ENCODE results near the gene VAC14. TPM values are rescaled to one million over a fixed set of nuclear protein-coding genes. Genes with fewer than 3 reads are reported as not detected.

The VAC14 gene
- total RNA-seq, 1 donor from 2014 or later, result 19.0 TPM

DNA sequence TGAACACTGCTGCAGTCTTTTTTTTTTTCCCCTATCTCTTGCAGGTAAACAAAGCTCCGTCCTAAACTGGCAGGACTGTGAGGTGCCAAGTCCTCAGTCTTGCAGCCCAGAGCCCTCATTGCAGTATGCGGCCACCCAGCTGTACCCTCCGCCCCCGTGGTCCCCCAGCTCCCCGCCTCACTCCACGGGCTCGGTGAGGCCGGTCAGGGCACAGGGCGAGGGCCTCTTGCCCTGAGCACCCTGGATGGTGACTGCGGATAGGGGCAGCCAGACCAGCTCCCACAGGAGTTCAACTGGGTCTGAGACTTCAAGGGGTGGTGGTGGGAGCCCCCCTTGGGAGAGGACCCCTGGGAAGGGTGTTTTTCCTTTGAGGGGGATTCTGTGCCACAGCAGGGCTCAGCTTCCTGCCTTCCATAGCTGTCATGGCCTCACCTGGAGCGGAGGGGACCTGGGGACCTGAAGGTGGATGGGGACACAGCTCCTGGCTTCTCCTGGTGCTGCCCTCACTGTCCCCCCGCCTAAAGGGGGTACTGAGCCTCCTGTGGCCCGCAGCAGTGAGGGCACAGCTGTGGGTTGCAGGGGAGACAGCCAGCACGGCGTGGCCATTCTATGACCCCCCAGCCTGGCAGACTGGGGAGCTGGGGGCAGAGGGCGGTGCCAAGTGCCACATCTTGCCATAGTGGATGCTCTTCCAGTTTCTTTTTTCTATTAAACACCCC is 140.8 kb downstream of the VAC14 start:
- intact Hi-C loops (cut with DNase I), result loop anchor here (10.0 kb wide), 2 partner anchors 285 to 325 kb away; no protein-coding TSS in a partner anchor

DNA sequence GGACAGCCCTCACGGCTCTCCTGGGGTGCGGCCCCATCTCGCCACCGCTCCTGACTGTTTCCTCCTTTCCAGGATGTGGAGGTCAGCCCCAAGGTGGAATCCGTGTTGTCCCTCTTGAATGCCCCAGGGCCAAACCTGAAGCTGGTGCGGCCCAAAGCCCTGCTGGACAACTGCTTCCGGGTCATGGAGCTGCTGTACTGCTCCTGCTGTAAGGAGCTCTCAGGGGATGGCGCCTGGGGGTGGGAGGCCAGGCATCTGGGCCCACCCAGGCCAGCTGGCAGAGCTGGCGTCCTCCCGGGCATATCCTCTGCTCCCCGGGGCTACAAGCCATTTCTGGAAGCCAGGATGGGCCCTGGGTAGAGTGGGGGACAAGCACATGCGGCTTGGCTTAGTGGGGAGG is 141.4 kb downstream of the VAC14 start:
- intact Hi-C loops (cut with DNase I), result loop anchor here (10.0 kb wide), 2 partner anchors 285 to 325 kb away; no protein-coding TSS in a partner anchor
- DNase-seq (ENCODE audit: low spot score), result no peak

More for the DNA sequence above, 140.8 kb downstream of the VAC14 start:
- no peak for DNase-seq (ENCODE audit: low spot score)

DNA sequence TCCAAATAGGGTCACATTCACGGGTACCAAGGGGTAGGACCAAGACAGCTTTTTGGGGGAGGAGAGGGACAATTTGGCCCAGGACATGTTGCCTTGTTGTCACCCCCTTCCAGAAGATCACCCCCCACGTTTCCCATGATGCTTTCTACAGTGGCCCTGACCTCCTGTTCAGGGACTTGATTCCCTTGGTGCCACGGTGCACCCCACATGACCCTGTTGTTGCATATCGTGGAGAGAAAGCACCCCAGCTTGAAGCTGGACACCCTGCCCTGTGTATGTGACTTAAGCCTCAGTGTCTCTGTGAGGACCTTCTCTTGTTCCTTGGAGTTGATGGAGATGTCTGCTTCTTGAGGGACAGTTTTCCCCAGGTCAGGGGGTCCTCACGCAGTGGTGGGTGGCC is 142.0 kb downstream of the VAC14 start:
- no peak for DNase-seq (ENCODE audit: low spot score)
- intact Hi-C loops (cut with DNase I), result loop anchor here (10.0 kb wide), 2 partner anchors 284 to 324 kb away; no protein-coding TSS in a partner anchor

DNA sequence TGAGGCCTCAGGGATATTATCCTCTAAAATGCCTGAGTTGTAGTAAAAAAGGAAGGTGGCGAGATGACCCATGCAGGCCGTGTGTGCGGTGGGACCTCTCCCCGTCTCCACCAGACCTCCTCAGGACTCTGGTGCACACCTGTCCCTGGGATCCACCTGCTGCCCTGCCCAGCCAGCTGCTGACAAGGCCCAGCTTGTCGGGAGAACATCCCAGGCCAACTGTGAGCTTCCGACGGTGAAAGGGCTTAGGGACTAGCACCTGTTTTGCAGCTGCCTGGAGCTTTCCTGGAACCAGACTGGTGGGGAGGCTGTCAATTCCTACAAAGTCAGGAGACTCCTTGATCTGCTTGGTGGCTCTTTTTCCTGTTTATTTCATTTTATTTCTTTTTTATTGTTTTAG is 143.0 kb downstream of the VAC14 start:
- DNase-seq (ENCODE audit: low spot score), result no peak
- intact Hi-C loops (cut with DNase I), result loop anchor here (10.0 kb wide), 2 partner anchors 283 to 323 kb away; no protein-coding TSS in a partner anchor

DNA sequence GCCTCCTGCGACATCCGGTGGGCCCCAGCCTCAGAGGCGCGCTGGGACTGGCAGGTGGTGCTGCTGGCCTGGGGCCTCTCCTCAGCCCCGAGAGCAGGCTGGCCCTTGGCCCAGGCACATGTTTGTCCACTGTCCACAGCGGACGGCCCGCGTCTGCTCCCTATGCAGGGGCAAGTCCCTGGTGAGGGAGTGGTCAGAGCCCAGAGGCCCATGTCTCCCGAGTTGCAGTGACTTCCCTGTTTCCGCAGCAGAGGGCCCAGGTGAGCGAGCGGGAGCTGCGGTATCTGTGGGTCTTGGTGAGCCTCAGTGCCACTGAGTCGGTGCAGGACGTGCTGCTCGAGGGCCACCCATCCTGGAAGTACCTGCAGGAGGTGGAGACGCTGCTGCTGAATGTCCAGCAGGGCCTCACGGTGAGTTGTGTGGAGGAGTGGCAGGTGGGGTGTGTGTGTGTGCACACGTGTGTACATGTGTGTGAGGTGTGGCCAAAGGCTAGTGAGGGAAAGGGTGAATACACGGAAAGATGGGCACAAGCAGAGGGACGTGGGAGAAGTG is 144.2 kb downstream of the VAC14 start:
- DNase-seq (ENCODE audit: low spot score), result no peak
- intact Hi-C loops (cut with DNase I), result loop anchor here (10.0 kb wide), 2 partner anchors 282 to 322 kb away; no protein-coding TSS in a partner anchor

DNA sequence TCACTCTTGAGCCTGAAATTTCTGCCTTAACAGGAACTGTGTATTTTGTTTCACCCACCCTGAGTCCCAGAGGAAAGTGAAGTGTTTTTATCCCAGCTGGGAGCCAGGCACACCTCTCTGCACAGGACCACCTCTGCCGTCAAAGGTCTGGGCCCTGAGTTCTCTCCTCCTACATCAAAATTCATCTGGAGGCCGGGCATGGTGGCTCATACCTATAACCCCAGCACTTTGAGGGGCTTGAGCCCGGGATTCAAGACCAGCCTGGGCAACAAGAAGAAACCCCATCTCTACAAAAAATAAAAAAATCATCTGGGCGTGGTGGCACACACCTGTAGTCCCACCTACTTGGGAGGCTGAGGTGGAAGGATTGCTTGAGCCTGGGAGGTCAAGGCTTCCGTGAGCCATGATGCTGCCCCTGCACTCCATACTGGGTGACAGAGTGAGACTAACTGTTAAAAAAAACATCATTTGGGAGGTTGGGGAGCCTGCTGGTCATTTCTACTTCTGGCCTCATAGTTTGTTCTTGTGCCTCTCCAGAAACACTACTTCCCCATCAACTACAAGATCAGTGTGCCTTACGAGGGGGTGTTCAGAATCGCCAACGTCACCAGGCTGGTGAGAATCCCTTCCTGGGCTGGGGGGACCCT is 144.8 kb downstream of the VAC14 start:
- DNase-seq (ENCODE audit: low spot score), result no peak
- intact Hi-C loops (cut with DNase I), result loop anchor here (10.0 kb wide), 2 partner anchors 281 to 321 kb away; no protein-coding TSS in a partner anchor

DNA sequence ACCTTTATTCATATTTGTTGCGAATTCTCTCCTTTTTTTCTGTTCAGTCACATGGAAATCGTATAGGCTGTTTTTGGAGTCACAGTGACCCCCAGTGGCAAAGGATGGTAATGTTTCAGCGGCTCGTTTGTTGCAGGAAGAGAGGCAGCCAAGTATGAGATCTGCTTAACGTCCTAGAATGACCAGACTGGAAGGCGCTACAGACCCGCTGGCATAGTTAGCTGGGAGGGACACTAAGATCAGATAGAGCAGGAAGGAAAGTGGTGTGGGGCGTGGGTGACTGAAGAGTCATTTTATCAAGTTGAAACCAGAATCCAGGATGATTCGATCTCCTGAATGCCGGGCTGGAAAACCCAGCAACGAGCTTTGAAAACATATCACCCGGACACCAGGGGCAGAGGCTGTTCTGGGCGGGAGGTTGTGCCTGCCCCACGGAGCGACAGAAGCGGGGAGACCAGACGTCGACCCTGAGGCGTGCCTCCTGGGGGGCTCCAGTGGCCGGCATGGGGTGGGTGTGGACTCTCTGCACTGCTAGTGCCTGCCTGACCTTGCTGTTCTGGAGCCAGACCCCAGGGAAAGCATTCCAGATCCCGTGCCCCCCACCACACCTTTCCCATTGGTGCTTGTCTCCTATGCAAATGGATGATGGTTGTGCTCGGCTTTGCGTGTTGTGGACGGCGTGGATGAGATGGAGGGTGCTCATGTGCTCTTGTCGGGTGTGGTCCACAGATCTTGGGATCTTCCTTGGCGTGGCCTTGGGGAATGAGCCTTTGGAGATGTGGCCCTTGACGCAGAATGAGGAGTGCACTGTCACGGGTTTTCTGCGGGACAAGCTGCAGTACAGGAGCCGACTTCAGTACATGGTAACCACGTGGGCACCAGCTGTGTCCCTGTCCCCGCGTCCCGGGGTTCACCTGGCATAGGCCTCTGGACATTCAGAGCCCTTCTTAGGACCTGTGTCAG is 146.9 kb downstream of the VAC14 start:
- intact Hi-C loops (cut with DNase I), result loop anchor here (2.0 to 10.0 kb wide), 3 partner anchors 123 to 319 kb away; no protein-coding TSS in a partner anchor
- DNase-seq (ENCODE audit: low spot score), result peak; percentile 87

DNA sequence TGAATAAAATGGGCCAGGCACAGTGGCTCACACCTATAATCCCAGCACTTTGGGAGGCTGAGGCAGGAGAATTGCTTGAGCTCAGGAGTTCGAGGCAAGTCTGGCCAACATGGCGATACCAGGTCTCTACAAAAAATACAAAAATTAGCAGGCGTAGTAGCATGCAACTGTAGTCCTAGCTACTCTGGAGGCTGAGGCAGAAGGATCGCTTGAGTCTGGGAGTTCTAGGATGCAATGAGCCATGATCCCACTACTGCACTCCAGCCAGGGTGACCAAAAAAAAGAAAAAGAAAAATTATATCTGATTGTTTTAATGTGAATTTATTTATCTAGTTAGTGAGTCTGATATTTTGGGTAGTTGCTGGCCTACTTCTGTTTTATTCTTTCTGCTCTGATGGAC is 147.6 kb downstream of the VAC14 start:
- DNase-seq (ENCODE audit: low spot score), result no peak
- intact Hi-C loops (cut with DNase I), result loop anchor here (2.0 to 10.0 kb wide), 3 partner anchors 123 to 319 kb away; no protein-coding TSS in a partner anchor

DNA sequence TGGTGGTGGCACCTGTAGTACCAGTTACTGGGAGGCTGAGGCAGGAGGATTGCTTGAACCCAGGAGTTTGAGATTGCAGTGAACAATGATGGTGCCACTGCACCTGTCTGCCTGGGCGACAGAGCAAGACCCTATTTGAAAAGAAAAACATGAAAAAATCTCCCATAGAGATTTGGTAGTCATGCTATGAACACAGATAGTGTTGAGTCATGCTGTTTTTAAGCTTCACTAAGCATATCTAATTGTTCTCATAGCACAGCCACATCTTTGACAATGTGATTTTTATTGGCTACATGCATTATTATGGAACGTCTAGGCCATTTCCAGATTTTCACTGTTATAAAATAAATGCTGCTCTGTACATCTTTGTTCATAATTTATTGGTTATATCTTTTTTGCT is 148.6 kb downstream of the VAC14 start:
- no peak for DNase-seq (ENCODE audit: low spot score)
- intact Hi-C loops (cut with DNase I), result loop anchor here (2.0 to 10.0 kb wide), 3 partner anchors 122 to 318 kb away; no protein-coding TSS in a partner anchor

DNA sequence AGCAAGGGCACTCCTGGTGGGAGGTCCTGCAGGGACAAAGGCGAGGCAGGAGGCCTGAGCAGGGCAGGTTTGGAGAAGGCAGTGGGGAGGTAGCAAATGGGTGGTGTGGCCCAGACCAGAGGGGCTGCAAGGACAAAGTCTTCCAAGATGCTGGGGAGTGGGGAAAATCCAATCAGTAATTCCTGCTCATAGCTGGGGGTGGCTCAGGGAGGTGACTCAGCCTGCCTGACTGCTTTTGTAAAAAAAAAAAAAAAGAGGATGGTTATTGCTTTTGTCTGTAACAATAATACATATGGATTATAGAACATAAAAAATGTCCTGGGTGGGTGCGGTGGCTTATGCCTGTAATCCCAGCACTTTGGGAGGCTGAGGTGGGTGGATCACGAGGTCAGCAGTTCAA is 149.4 kb downstream of the VAC14 start:
- intact Hi-C loops (cut with DNase I), result loop anchor here (10.0 kb wide), 2 partner anchors 277 to 317 kb away; no protein-coding TSS in a partner anchor
- no peak for DNase-seq (ENCODE audit: low spot score)

DNA sequence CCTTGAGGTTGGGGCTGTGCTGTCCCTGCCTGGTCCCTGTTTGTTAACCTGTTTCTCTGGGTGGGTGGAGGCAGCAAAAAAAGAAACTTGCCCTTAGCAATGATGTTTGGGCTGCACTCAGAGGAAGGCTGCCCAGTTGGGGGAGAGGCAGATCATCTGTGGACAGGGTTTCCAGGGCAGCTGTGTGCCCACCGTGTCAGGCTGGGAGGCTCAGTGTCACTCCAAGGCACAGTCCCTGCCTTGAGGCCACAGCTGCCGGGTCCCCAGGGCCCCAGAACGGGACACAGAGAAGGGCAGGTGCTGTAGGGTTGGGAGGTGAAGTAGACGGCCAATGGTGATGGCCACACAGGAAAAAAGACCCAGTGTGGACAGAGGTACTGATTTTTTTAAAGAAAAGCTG is 150.7 kb downstream of the VAC14 start:
- intact Hi-C loops (cut with DNase I), result loop anchor here (10.0 kb wide), 2 partner anchors 275 to 315 kb away; no protein-coding TSS in a partner anchor
- DNase-seq (ENCODE audit: low spot score), result no peak

DNA sequence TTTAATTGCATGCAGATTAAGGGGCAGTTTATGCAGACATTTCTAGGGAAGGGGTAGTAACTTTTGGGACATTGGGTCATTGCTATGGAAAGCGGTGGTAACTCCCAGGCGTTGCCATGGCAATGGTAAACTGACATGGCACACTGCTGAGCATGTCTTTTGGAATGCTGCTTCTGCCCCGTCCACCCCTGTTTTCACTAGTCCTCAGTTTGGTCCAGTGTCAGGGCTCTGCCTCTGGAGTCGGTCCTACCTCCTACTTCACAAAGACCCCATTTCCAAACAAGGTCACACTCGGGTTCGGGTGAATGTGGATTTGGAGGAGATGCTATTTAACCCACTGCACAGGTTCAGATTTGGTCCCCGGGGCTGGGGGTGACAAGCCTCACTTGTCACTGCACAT is 151.7 kb downstream of the VAC14 start:
- DNase-seq (ENCODE audit: low spot score), result no peak
- intact Hi-C loops (cut with DNase I), result no loop called here

DNA sequence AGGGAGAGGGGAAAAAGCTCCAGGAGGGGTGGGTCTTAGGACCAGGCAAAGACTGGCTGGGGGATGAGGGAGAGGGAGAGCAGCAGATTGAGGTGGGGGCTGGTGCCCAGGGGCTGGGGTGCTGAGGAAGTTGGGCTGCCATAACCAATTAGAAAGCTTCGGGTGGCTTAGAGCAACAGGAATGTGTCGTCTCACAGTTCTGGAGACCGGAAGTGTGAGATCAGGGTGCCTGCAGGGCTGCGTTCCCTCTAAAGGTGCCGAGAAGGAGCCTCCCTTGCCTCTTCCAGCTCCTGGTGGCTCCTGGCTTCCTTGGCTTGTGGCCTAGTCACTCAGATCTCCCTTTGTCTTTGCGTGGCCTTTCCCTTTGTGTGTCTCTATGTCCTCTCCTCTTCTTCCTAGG is 152.4 kb downstream of the VAC14 start:
- intact Hi-C loops (cut with DNase I), result no loop called here
- no peak for DNase-seq (ENCODE audit: low spot score)

DNA sequence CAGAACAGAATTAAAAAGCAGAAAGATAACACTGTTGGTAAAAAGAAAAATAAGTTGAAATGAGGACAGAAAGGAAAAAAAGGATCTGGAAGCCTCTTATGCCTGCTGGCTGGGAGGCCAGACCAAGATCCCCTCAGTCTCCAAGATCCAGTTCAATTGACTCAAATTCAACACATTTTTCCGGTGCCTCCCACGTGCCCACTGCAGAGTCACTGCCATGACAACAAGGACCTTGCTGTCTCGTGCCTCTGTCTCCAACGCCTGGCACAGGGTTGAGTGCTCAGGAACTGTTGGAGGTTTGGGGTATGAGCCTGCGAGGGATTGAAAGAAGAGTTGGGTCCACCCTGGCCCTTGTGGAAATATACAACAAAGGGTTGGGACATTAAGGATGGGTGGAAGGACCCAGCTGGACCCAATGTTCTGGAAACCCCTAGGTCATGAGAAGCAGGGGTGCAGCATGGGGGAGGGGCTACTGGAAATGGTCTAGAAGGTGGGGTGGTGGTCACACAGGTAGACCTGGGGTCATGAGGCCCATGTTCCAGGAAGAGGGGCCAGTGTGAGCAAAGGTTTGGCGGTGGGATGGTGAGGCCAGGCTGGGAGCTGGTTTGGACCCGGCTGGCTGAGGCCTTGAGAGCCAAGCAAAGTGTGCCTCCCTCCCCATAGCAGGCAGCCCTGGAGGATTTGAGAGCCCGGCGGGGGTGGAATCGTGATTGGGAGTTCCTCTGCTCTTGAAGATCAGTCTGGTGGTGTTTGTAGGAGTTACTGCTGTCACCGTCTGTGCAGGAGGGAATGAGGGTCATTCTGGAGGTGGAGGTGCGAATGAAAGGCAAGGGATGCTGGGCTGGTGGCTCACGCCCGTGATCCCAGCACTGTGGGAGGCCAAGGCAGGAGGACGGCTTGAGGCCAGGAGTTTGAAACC is 153.3 kb downstream of the VAC14 start:
- no peak for DNase-seq (ENCODE audit: low spot score)
- intact Hi-C loops (cut with DNase I), result no loop called here

DNA sequence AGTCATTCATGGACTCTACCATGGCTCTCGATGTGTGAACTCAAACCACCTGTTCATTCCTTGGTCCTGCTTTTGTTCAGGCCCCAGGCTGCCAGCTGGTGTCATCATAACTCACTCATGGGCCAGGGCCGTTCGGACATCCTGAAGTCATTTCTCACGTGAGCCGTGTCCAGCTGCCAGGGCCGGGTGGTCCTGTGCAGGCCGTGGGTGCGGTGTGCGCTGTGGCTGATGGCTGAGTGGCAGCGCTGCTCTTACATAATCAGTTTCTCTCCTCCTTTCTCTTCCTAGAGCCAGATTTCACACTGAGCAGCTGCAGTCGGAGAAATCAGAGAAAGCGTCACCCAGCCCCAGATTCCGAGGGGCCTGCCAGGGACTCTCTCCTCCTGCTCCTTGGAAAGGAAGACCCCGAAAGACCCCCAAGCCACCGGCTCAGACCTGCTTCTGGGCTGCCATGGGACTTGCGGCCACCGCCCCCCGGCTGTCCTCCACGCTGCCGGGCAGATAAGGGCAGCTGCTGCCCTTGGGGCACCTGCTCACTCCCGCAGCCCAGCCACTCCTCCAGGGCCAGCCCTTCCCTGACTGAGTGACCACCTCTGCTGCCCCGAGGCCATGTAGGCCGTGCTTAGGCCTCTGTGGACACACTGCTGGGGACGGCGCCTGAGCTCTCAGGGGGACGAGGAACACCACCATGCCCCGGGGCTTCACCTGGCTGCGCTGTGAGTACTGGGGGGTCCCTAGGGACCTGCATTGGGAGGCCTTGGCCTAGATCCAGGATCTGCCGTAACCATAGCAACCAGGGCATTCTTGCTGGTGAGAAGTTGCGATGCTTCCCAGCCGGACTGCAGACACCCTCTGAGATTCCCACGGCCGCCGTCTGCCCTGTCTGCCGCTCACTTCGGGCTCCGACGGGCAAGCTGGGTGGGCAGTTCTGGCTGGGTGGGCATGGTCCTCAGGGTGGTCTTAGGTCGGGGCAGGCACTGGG is 154.4 kb downstream of the VAC14 start, which contains the start of gene IL34:
Gene IL34, plus strand, starts transcription at position 300 of the 982 bp plus-strand sequence. Its CDS starts 389 bp downstream, at position 689.
- DNase-seq (ENCODE audit: low spot score), result no peak
- intact Hi-C loops (cut with DNase I), result no loop called here

DNA sequence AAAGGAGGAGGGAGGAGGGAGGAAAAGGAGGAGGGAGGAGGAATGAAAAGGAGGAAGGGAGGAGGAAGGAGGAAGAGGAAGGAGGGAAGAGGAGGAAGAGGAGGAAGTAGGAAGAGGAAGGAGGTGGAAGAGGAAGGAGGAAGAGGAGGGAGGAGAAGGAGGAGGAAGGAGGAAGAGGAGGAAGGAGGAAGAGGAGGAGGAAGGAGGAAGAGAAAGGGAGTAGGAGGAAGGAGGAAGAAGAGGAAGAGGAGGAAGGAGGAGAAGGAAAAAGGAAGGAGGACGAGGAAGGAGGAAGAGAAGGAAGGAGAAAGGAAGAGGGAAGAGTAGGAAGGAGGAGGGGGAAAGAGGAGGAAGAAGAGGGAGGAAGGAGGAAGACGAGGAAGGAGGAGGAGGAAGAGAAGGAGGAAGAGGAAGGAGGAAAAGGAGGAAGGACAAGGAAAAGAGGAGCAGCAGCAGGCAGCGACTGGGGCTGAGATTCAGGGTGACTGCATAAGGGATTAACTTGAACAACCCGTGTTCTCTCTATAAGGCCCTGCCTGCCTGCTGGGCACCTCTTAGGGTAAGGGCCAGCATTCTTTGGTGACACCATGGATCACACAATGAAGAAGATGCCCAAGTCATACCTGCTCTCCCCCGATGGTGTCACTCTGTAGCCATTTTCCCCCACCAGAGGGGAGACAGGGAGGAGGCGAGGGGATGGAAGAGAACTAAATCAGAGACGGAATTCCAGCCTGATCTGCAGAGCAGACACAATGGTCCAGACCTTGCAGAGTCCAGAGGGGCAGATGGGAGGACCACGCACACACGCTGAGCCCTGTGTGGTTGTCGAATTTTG is 156.0 kb downstream of the VAC14 start:
- intact Hi-C loops (cut with DNase I), result no loop called here
- no peak for DNase-seq (ENCODE audit: low spot score)

All from cardiac septum (tissue), 1 donor.